Upper lobe of left lung (tissue), 4 donors: Measurements from ENCODE around the gene FHIT.

Source experiments
- POLR2A ChIP-seq, 4 donors: fragments of 450-650 bp; IDR thresholded peaks; one replicate each; pipeline ENCODE4 v1.5.1; 2016 to 2017; ENCODE audit warnings: antibody characterized with exemption in 4 of 4, mild to moderate bottlenecking in 2 of 4
- TF ChIP-seq, protein P1 (sequence below), 6 experiments: fragments of 450-650 bp in 4 of 6; fragments of 200-600 bp in 2 of 6; sonication (generic) in 2 of 6; IDR thresholded peaks; one replicate each; pipeline ENCODE4 v1.5.1; 2016 to 2019; ENCODE audit warnings: antibody characterized with exemption in 6 of 6

DNA sequence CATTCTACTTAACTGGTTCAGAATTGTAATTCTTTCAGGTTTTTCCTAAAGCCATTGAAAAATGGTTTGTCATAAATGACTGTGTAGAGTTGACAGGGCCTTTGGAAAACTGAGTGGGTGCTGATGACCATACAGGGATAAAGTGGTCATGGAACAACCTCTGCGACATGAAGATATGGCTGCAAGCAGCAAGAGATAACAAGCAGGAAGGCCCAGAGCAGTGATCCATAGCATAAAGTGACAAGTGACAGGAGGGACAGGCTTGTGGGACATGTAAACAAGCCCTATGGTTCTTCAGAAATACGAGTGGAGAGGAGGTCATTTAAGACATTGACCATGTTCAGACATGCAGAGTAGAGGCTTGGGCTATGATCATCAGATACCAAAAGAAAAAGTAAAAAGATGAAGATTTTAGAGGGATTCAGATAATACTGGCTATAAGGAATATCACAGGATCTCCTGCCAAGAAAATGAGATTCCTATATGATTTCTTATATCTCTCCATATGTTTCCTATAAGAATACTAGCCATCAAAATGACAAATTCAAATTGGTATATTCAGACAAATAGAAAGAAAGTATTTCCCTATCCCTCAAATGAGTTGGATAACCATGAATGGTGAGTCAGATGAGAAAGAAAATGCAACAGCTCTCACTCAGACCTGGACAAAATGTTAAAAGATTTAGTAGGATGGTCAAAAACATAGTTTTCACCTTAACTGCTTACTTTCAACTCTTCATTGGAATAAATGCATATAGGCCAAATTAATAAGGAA is 1373.8 kb downstream of the FHIT start:
- TF ChIP-seq, protein P1, sequence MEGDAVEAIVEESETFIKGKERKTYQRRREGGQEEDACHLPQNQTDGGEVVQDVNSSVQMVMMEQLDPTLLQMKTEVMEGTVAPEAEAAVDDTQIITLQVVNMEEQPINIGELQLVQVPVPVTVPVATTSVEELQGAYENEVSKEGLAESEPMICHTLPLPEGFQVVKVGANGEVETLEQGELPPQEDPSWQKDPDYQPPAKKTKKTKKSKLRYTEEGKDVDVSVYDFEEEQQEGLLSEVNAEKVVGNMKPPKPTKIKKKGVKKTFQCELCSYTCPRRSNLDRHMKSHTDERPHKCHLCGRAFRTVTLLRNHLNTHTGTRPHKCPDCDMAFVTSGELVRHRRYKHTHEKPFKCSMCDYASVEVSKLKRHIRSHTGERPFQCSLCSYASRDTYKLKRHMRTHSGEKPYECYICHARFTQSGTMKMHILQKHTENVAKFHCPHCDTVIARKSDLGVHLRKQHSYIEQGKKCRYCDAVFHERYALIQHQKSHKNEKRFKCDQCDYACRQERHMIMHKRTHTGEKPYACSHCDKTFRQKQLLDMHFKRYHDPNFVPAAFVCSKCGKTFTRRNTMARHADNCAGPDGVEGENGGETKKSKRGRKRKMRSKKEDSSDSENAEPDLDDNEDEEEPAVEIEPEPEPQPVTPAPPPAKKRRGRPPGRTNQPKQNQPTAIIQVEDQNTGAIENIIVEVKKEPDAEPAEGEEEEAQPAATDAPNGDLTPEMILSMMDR (IDR thresholded peaks at IDR 0.05), result no peak
- TF ChIP-seq POLR2A (IDR thresholded peaks at IDR 0.05), result no peak
